DND-41 (cell line): ENCODE results near the gene ARHGEF3.

Source experiments
- ATAC-seq: fragments of 200-7000 bp; cut with Tn5 transposase; 3 replicates; pipeline ENCODE4 v1.9.1; 2021; ENCODE audit warnings: low read depth; ENCODE audit not compliant: insufficient read depth
- DNase-seq: peaks from one replicate; pipeline ENCODE4 v3.0.0-alpha.2; 2020
- H2AFZ ChIP-seq: 2 replicates; pipeline ENCODE4 v1.6.0; 2012; ENCODE audit warnings: low read depth, low read length
- H3K27ac ChIP-seq: 2 replicates; pipeline ENCODE4 v1.5.1; 2012; ENCODE audit warnings: low read length, inconsistent platforms
- H3K27me3 ChIP-seq: fragments of 200-600 bp; sonication (generic); 2 replicates; pipeline ENCODE4 v1.6.0; 2012; ENCODE audit warnings: low read length, mild to moderate bottlenecking, inconsistent platforms; ENCODE audit not compliant: insufficient read depth, poor library complexity
- H3K36me3 ChIP-seq: 2 replicates; pipeline ENCODE4 v1.5.1; 2012; ENCODE audit warnings: low read length, inconsistent platforms; ENCODE audit not compliant: insufficient read depth
- H3K4me1 ChIP-seq: 2 replicates; pipeline ENCODE4 v1.5.1; 2012; ENCODE audit warnings: mild to moderate bottlenecking, low read length; ENCODE audit not compliant: insufficient read depth
- H3K4me2 ChIP-seq: 2 replicates; pipeline ENCODE4 v1.6.0; 2012; ENCODE audit warnings: mild to moderate bottlenecking, moderate library complexity, low read length, inconsistent platforms; ENCODE audit not compliant: insufficient read depth
- H3K4me3 ChIP-seq, 2 experiments: fragments of 200-600 bp in 1 of 2; shearing (Covaris generic) in 1 of 2; 2 replicates each; pipeline ENCODE4 v1.5.1; 2012 to 2016; ENCODE audit warnings: inconsistent platforms in 2 of 2, low read length in 2 of 2, mild to moderate bottlenecking in 2 of 2, low read depth in 1 of 2, moderate library complexity in 1 of 2
- H3K79me2 ChIP-seq: 2 replicates; pipeline ENCODE4 v1.6.0; 2012; ENCODE audit warnings: low read length, inconsistent platforms; ENCODE audit not compliant: insufficient read depth
- H3K9ac ChIP-seq: 2 replicates; pipeline ENCODE4 v1.6.0; 2012; ENCODE audit warnings: low read depth, mild to moderate bottlenecking, inconsistent platforms, low read length, moderate library complexity
- H3K9me3 ChIP-seq: 2 replicates; pipeline ENCODE4 v1.5.1; 2012; ENCODE audit warnings: low read length, moderate library complexity, mild to moderate bottlenecking, inconsistent platforms; ENCODE audit not compliant: insufficient read depth, severe bottlenecking
- H4K20me1 ChIP-seq: 2 replicates; pipeline ENCODE4 v1.6.0; 2012; ENCODE audit warnings: low read length; ENCODE audit not compliant: insufficient read depth
- EZH2 ChIP-seq: IDR thresholded peaks from 3 replicates; pipeline ENCODE4 v1.6.1; 2012; ENCODE audit warnings: borderline replicate concordance, low read depth, mild to moderate bottlenecking, moderate library complexity, low read length, inconsistent platforms; ENCODE audit not compliant: severe bottlenecking
- TF ChIP-seq, protein P1 (sequence below): IDR thresholded peaks from 2 replicates; pipeline ENCODE4 v1.5.1; 2012; ENCODE audit warnings: borderline replicate concordance, low read length, moderate library complexity, mild to moderate bottlenecking; ENCODE audit not compliant: poor library complexity, severe bottlenecking; ENCODE audit errors: extremely low read depth

ARHGEF3 gene

DNA sequence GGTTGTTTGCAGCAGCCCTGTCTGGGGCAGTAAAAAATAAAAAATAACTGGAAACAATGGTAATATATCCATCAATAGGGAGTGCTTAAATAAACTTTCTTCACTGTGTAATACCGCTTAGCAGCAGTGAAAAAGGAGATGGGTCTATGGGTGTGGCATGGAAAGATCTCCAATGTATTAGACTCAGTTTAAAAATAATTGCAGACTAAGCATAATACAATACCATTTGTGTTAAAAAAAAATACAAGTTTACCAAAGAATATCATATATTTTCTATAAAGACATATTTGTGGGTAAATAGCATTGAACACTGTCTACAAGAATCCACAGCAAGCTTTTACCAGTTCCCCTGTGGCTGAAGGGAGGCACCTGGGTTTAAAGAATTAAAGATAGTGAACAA, 1.0 kb upstream of the ARHGEF3 start:
- DNase-seq: no peak
- no peak for ATAC-seq
- H3K4me3 ChIP-seq: peak overlapping the region in 1 of 2 experiments; percentile 84; a peak in 2 of 4 replicates
- H3K4me1 ChIP-seq: peaks cover 41% of the 10 kb centered on the region
- H3K9ac ChIP-seq: peak overlapping the region; percentile 75
- peak overlapping the region; percentile 75 for H3K27ac ChIP-seq
- no peaks in the 10 kb centered on the region for H3K27me3 ChIP-seq
- H2AFZ ChIP-seq: peak overlapping the region; percentile 81; the same call in 1 of the 2 replicates
- H3K79me2 ChIP-seq: peaks cover 51% of the 10 kb centered on the region
- no peaks in the 10 kb centered on the region; the same call in 1 of the 2 replicates for H3K36me3 ChIP-seq
- TF ChIP-seq, protein P1, sequence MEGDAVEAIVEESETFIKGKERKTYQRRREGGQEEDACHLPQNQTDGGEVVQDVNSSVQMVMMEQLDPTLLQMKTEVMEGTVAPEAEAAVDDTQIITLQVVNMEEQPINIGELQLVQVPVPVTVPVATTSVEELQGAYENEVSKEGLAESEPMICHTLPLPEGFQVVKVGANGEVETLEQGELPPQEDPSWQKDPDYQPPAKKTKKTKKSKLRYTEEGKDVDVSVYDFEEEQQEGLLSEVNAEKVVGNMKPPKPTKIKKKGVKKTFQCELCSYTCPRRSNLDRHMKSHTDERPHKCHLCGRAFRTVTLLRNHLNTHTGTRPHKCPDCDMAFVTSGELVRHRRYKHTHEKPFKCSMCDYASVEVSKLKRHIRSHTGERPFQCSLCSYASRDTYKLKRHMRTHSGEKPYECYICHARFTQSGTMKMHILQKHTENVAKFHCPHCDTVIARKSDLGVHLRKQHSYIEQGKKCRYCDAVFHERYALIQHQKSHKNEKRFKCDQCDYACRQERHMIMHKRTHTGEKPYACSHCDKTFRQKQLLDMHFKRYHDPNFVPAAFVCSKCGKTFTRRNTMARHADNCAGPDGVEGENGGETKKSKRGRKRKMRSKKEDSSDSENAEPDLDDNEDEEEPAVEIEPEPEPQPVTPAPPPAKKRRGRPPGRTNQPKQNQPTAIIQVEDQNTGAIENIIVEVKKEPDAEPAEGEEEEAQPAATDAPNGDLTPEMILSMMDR: no peak
- no peak for TF ChIP-seq EZH2
- H3K9me3 ChIP-seq: no peaks in the 10 kb centered on the region
- H3K4me2 ChIP-seq: peak overlapping the region; percentile 83
- H4K20me1 ChIP-seq: peaks cover 11% of the 10 kb centered on the region

DNA sequence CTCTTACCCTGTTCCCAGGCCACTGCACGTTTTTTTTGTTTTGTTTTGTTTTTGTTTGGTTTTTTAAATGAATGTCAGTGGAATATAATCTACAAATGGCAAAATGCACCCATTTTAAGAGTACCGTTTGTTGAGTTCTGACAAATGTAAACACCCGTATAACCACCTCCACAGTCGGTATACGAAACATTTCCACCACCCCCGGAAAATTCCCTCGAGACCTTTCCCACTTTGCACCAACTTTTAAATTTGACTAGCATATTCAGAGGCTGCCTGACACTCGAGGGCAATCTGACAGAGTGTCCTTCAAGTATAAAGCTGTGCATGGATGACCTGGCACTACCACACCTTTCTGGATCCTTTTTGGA, 613 bp upstream of the ARHGEF3 start:
- peak overlapping the region; percentile 81 for H2AFZ ChIP-seq
- DNase-seq: no peak
- peak overlapping the region; percentile 34 to 84; a peak in 3 of 4 replicates for H3K4me3 ChIP-seq
- H4K20me1 ChIP-seq: peaks cover 11% of the 10 kb centered on the region
- ATAC-seq: no peak
- H3K27ac ChIP-seq: peak overlapping the region; percentile 75
- H3K4me2 ChIP-seq: peak overlapping the region; percentile 83
- H3K4me1 ChIP-seq: peaks cover 46% of the 10 kb centered on the region
- H3K79me2 ChIP-seq: peaks cover 55% of the 10 kb centered on the region
- no peaks in the 10 kb centered on the region for H3K27me3 ChIP-seq
- no peak for TF ChIP-seq EZH2
- TF ChIP-seq, protein P1: no peak
- H3K36me3 ChIP-seq: peaks cover 1% of the 10 kb centered on the region; the same call in 1 of the 2 replicates
- no peaks in the 10 kb centered on the region for H3K9me3 ChIP-seq
- peak overlapping the region; percentile 75 for H3K9ac ChIP-seq

DNA sequence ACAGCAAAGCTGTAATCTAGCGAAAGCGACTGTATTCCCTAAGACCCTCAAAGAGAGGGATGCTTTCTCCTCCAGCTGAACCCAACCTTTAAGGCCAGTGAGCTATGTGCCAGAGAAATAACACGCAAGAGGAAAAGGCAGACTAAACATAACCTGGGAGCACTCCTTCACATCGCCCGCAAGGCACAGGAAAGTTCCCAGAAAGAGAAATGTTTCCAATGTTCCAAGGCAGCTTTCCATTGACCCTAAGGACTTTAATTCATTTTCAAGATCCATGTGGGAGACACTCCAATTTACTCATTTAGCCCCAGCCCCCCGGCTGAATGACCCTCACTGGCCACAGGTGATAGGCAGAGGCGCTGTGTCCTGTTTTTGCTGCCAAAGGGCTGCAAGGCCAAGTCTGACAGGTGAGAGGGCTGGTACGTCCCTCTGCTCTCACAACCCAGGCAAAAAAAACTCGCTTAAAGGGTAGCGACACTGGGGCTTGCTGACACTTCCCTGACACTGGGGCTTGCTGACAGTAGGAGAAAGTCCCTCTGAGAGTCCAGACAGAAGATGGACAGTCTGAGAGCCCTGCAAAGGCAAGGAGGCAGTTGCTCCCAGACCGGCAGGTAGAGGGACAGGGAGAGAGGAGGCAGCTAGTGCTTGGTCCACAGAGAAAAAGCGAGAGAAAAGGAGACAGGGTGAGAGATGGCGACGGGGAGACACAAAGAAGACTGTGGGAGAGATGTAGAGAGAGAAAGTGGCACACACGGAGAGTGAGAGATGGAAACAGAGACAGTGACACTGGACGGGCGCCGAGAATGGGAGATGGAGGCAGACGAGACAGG, 702 bp downstream of the ARHGEF3 start:
- peak overlapping the region; percentile 83 for H3K27ac ChIP-seq
- no peaks in the 10 kb centered on the region for H3K27me3 ChIP-seq
- H3K9me3 ChIP-seq: no peaks in the 10 kb centered on the region
- H3K4me3 ChIP-seq: peak overlapping the region; percentile 34 to 84
- H3K79me2 ChIP-seq: peaks cover 68% of the 10 kb centered on the region
- peaks cover 59% of the 10 kb centered on the region for H3K4me1 ChIP-seq
- peak overlapping the region; percentile 33 for H2AFZ ChIP-seq
- H3K4me2 ChIP-seq: peak overlapping the region; percentile 83
- no peak for TF ChIP-seq EZH2
- TF ChIP-seq, protein P1: no peak
- peak overlapping the region; percentile 75 for H3K9ac ChIP-seq
- H4K20me1 ChIP-seq: peaks cover 11% of the 10 kb centered on the region
- ATAC-seq (peak; percentile 34), DNase-seq (peak; percentile 52)
- peaks cover 14% of the 10 kb centered on the region for H3K36me3 ChIP-seq
